Body of pancreas (tissue), 4 donors: ENCODE data around the gene ASS1. TPM values are rescaled to one million over a fixed set of nuclear protein-coding genes. Genes with fewer than 3 reads are reported as not detected.

Source experiments
- ATAC-seq: fragments of 150-250 bp; one replicate; pipeline ENCODE4 v1.9.1; 2016
- DNase-seq, 4 donors: peaks; one replicate each; pipeline ENCODE4 v3.0.0-alpha.2; 2019
- H3K27ac ChIP-seq, 4 donors: fragments of 200-600 bp; sonication (generic); 1 replicate in 3 of 4; 2 replicates in 1 of 4; pipeline versions ENCODE4 v1.5.1 to v1.6.1; 2016 to 2019; ENCODE audit warnings: mild to moderate bottlenecking in 1 of 4, mixed read lengths in 1 of 4, moderate library complexity in 1 of 4
- H3K27me3 ChIP-seq, 2 donors: fragments of 200-600 bp; sonication (generic); one replicate each; pipeline ENCODE4 v1.6.0; 2016; ENCODE audit warnings: mild to moderate bottlenecking in 1 of 2
- H3K36me3 ChIP-seq, 2 donors: fragments of 200-600 bp; sonication (generic); replicated peaks in 1 of 2; 2 replicates each; pipeline ENCODE4 v1.5.1; 2016; ENCODE audit warnings: low read depth in 2 of 2; ENCODE audit not compliant: insufficient read depth in 1 of 2
- H3K4me1 ChIP-seq: fragments of 200-600 bp; sonication (generic); one replicate; pipeline ENCODE4 v1.6.0; 2016
- H3K4me3 ChIP-seq, 2 donors: fragments of 200-600 bp; sonication (generic); 1 replicate in 1 of 2; 2 replicates in 1 of 2; pipeline ENCODE4 v1.5.1; 2016 to 2019
- H3K9me3 ChIP-seq, 3 donors: fragments of 200-600 bp; sonication (generic); 1 replicate in 2 of 3; 2 replicates in 1 of 3; pipeline ENCODE4 v1.5.1; 2016
- CTCF ChIP-seq, 7 experiments: fragments of 450-650 bp in 4 of 7; fragments of 200-600 bp in 3 of 7; sonication (generic) in 3 of 7; IDR thresholded peaks; one replicate each; pipeline ENCODE4 v1.5.1; 2016 to 2019; ENCODE audit warnings: antibody characterized with exemption in 7 of 7
- POLR2A ChIP-seq, 3 donors: fragments of 450-650 bp; IDR thresholded peaks; one replicate each; pipeline ENCODE4 v1.6.1; 2016; ENCODE audit warnings: antibody characterized with exemption in 3 of 3, mild to moderate bottlenecking in 2 of 3
- WGBS, 2 donors: methylation state at CpG; one replicate each; pipeline ENCODE4 v1.1.5; 2017; 5-methylcytosine and 5-hydroxymethylcytosine counted together
- intact Hi-C: fragments of 100-400 bp; cut with DNase I; formaldehyde crosslinking; loops from one replicate; pipeline ENCODE4 v1.15.1; 2023
- total RNA-seq, 2 donors: library from RNA; depleted of rRNA; stranded (reverse); fragments of >200 nt; gene quantifications; one replicate each; pipeline ENCODE4 v1.1.0, GENCODE V29; 2016

The ASS1 gene
- total RNA-seq, 2 donors from 2014 or later: 31.6 to 120 TPM

DNA sequence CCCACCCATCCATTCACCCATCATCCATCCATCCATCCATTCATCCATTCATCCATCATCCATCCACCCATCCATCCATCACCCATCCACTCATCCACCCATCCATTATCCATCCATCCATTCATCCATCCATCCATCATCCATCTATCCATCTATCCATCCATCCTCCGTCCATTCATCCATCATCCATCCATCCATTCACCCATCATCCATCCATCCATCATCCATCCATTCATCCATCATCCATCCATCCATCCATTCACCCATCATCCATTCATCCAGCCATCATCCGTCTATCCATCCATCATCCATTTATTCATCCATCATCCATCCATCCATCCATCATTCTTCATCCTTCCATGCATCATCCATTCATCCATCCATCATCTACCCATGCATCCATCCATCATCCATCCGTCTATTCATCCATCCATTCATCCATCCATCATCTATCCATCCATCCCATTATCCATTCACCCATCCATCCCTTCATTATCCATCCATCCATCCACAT lies 10.1 kb downstream of the ASS1 start:
- ATAC-seq (no peak), DNase-seq (no peak)
- Histone ChIP-seq H3K27me3 (no peaks in the 10 kb centered on the region), H3K36me3 (no peaks in the 10 kb centered on the region), H3K9me3 (no peaks in the 10 kb centered on the region), H3K4me1 (peaks cover 37% of the 10 kb centered on the region), H3K27ac (no peak overlapping the region), H3K4me3 (no peak overlapping the region)
- intact Hi-C loops: no loop called here
- no peak for TF ChIP-seq CTCF (IDR thresholded peaks at IDR 0.05)
- no peak for TF ChIP-seq POLR2A (IDR thresholded peaks at IDR 0.05)
- 30 to 54% methylated on average over 3 of the region's 3 CpGs for WGBS, 2 donors

DNA sequence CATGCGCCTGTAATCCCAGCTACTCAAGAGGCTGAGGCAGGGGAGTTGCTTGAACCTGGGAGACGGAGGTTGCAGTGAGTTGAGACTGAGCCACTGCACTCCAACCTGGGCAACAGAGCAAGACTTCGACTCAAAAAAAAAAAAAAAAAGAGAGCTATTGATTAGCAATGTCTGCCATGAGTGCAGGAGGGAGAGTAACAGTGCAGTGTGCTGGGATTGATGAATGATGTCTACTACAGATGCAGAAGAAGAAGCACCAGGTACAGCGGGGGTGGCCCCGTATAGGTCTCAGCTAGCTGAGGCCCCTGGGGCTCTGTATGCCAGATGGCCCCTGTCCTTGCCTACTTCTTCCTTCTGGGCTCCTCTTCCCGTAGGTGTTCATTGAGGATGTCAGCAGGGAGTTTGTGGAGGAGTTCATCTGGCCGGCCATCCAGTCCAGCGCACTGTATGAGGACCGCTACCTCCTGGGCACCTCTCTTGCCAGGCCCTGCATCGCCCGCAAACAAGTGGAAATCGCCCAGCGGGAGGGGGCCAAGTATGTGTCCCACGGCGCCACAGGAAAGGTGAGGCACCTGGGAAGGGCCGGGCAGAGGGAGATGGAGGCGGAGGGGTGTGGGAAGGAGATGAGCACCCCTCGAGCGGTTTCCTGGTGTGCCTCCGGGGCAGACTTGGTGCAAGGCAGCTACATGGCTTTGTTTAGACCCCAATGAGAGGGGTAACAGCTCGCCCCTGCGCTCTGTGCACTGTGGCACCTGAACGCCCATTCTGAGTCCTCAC lies 13.5 kb downstream of the ASS1 start:
- no peak overlapping the region for H3K27ac ChIP-seq
- DNase-seq: no peak

DNA sequence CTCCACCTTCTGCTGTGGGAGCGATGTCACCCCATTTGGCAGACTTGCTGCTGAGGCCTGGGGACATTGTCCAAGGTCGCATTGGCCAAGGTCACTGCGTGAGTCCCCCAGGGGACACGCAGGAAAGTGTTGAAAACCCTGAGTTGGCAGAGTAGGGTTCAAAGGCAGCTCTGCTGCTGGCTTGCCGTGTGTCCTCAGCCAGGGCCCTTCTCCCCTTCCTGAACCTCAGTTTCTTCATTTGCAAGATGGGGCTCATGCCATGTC lies 14.0 kb downstream of the ASS1 start:
- Histone ChIP-seq H3K27me3 (no peaks in the 10 kb centered on the region), H3K9me3 (no peaks in the 10 kb centered on the region), H3K4me3 (no peak overlapping the region), H3K36me3 (no peaks in the 10 kb centered on the region), H3K27ac (no peak overlapping the region), H3K4me1 (peaks cover 7% of the 10 kb centered on the region)
- 65% methylated on average over 5 of the region's 5 CpGs; no CpG with 5 or more reads in 1 of the 2 donors for WGBS, 2 donors
- TF ChIP-seq CTCF (IDR thresholded peaks at IDR 0.05) (no peak), POLR2A (IDR thresholded peaks at IDR 0.05) (no peak)
- ATAC-seq (no peak), DNase-seq (no peak)
- intact Hi-C loops: no loop called here

More for the DNA sequence above, 13.5 kb downstream of the ASS1 start:
- Histone ChIP-seq H3K27me3 (no peaks in the 10 kb centered on the region), H3K9me3 (no peaks in the 10 kb centered on the region), H3K4me3 (no peak overlapping the region), H3K4me1 (peaks cover 12% of the 10 kb centered on the region), H3K36me3 (no peaks in the 10 kb centered on the region)
- no peak for ATAC-seq
- intact Hi-C loops: no loop called here
- WGBS, 2 donors: 90 to 94% methylated on average over 17 to 23 of the region's 23 CpGs
- TF ChIP-seq POLR2A (IDR thresholded peaks at IDR 0.05): no peak
- TF ChIP-seq CTCF (IDR thresholded peaks at IDR 0.05): no peak

GRCh38 chr9:130459151-130459550 lies 14.4 kb downstream of the ASS1 start:
- ATAC-seq (no peak), DNase-seq (no peak)
- WGBS, 2 donors: 71 to 81% methylated on average over 7 to 8 of the region's 8 CpGs
- peaks cover 4% of the 10 kb centered on the region for H3K4me1 ChIP-seq
- intact Hi-C loops: no loop called here
- H3K4me3 ChIP-seq: no peak overlapping the region
- TF ChIP-seq POLR2A (IDR thresholded peaks at IDR 0.05) (no peak), CTCF (IDR thresholded peaks at IDR 0.05) (no peak)
- no peak overlapping the region for H3K27ac ChIP-seq
- no peaks in the 10 kb centered on the region for H3K9me3 ChIP-seq
- H3K27me3 ChIP-seq: no peaks in the 10 kb centered on the region
- no peaks in the 10 kb centered on the region for H3K36me3 ChIP-seq
